Dermis blood vessel endothelial cell (primary cell): ENCODE results near the gene PTK6. TPM values are rescaled to one million over a fixed set of nuclear protein-coding genes. Genes with fewer than 3 reads are reported as not detected.

Experiments used
- DNase-seq: peaks from one replicate; pipeline ENCODE4 v3.0.0; 2010
- total RNA-seq: library from RNA; depleted of rRNA; stranded (reverse); fragments of >200 nt; gene quantifications from 2 replicates; pipeline ENCODE4 v1.2.3, GENCODE V29; 2014

PTK6 gene
- total RNA-seq, 1 donor from 2014 or later: under 0.01 TPM

GRCh38 chr20:63556873-63557478 is 19.8 kb upstream of the PTK6 start:
- no peak for DNase-seq

GRCh38 chr20:63555661-63556381 is 18.6 kb upstream of the PTK6 start:
- no peak for DNase-seq

- DNase-seq: no peak
Observed at GRCh38 chr20:63554361-63555278, 17.4 kb upstream of the PTK6 start.

DNA sequence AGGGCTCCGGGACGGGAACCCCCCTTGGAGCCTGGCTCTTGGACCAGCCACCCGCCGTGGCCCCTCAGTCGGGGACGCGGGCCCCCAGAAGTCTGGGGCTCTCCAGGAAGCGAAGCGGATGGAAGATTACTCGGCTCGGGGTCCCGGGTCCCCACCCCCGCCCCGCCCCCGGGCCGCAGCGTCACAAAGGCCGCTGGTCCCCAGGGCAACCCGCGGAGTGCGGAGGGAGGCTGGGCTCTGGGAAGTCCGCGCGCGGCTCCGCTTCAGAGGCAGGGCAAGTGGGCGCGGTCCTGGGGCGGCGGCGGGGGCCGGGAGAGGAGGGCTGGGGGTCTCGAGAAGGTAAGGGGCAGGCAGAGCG is 16.7 kb upstream of the PTK6 start, which contains the start of gene FNDC11:
Gene FNDC11, plus strand, starts transcription at position 227 of the 358 bp plus-strand sequence. CDS start 1,505 bp downstream, outside the sequence.
- DNase-seq: peak; percentile 55

DNA sequence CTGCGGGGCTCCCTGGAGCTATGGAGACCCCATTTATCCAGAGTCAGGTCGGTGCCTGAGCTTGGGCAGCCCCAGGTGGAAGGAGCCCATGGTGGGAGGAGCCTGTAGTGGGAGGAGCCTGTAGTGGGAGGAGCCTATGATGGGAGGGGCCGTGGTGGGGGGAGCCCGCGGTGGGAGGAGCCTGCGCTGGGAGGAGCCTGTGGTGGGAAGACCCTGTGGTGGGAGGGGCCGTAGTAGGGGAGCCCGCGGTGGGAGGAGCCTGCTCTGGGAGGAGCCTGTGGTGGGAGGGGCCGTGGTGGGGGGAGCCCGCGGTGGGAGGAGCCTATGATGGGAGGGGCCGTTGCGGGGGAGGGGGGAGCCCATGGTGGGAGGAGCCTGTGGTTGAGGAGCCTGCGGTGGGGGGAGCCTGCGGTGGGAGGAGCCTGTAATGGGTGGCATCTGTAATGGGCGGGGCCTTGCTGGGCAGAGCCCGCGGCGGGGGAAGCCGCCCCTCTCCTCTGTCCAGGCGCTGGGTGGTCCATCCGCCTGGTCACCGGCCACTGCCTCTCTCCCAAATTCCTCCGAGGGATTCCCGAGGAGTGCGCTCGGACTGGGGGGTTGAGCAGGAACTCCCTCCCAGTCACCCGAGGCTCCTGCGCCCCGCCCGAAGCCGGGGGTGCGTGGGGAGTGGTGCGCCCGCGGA is 16.2 kb upstream of the PTK6 start:
- peak; percentile 95 for DNase-seq

DNA sequence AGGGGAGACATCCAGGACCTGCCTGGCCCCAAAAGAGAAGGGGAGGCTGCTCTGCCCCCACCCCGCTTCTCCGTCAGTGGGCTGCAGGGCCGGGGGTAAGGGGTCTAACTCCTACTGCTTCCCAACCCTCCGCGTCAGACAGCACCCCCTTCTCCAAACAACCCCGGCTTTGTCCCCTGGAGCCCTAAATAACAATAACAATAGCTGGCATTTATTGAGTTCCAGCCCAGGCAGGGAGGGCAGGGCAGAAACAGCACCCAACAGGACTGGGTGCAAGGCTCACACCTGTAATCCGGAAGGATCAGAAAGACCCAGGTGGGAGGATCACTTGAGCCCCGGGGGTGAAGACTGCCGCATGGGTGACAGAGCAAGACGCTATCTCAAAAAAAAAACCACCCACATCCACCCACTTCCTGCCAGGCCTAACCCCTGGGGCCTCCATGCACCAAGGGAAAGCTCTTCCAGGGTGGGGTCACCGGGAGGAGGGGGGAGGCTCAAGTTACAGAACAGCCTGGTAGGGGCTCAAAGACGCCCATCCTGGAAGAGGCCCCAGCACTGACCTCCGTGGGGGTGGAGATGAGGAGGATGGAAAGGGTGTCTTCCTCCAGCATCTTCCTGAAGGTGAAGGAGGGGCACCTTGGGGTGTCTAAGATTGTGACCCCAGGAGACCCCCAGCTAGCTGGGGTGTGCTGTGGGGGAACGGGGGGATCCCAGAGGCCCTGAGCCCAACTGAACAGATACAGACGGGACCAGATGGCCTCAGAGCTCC is 15.5 kb upstream of the PTK6 start:
- DNase-seq: no peak

- no peak for DNase-seq
Observed at GRCh38 chr20:63551068-63551467, 13.9 kb upstream of the PTK6 start.

GRCh38 chr20:63549679-63550282 is 12.6 kb upstream of the PTK6 start:
- no peak for DNase-seq

GRCh38 chr20:63549019-63549418 is 11.8 kb upstream of the PTK6 start:
- no peak for DNase-seq

- no peak for DNase-seq
Observed at GRCh38 chr20:63548542-63548941, 11.4 kb upstream of the PTK6 start.

GRCh38 chr20:63547725-63548480 is 10.7 kb upstream of the PTK6 start, which contains the start of gene SRMS:
Gene SRMS (minus strand): TSS chr20:63547749. CDS start chr20:63547463, 286 bp downstream.
- no peak for DNase-seq

- no peak for DNase-seq
Observed at GRCh38 chr20:63546956-63547724, 10.0 kb upstream of the PTK6 start.

DNA sequence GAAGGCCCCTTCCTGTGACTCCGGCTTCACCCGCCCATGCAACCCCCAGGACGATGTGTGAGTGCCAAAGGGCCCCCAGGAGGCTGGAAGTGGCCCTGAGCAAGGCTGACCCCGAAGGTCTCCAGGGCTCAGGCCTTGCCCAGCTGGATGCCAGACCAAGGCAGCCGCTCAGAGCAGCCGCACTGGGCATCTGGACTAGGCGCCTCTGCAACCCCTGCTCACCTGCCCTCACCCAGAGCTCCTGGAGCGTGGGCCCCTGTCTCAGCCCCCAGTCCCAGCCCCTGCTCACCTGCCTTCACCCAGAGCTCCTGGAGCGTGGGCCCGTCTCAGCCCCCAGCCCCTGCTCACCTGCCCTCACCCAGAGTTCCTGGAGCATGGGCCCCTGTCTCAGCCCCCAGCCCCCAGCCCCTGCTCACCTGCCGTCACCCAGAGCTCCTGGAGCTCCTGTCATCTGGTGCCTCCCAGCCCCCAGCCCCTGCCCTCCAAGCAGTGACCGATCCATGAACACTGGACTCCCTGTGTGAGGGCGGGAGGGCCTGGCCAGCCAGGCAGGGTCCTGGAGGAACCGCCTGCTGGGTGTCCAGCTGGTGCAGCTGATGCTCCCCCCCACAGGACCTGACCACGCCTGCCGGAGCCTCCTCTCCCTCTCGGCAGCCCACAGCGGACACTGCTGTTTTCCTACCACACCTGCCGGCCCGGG is 9.2 kb upstream of the PTK6 start:
- no peak for DNase-seq

DNA sequence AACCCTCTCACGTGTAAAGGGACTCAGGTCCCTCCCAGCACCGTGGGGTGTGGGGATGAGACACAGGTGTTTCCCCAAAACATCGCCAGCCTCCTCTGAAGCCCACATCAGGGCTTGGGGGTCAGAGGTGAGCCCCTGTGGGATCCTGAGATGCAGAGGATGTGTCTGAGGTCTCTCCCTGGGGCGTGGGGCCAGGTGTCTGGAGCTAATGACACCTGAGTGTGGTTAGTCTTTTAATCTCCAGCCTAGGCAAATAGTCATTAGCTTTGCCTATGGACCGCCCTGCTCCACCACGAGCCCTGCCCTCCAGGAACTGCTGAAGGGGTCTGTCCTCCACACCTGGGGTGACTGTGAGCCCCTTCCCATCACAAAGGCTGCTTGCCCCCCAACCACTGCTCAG is 8.6 kb upstream of the PTK6 start:
- DNase-seq: no peak

DNA sequence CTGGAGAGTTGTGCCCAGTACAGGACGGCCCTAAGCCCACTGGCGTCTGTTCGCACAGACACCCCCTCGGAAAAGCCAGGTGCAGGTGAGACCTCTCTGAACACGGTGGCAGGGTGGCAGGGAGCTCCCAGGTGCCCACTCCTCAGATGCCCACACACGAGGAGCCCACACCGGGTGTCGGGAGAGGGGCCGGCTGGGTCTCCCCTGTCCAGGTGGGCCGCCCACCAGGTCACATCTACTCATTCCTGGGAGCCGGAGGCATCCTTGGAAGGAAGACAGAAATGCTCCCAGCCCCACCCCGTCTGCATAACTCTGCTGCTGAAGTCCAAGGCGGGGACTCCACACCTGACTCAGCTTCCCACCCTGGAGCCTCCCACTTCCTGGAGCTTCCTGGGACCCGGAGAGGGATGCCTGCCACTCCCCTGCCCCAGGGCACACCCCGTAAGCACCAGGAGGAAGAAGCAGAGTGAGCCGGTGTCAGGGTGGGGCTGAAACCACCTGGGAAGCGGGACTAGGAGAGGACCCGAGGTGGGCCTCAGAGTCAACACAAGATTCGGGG is 7.9 kb upstream of the PTK6 start:
- DNase-seq: no peak

- DNase-seq: no peak
Observed at GRCh38 chr20:63544241-63544957, 7.2 kb upstream of the PTK6 start.

GRCh38 chr20:63543733-63544132 is 6.6 kb upstream of the PTK6 start:
- DNase-seq: no peak

- DNase-seq: no peak
Observed at GRCh38 chr20:63543131-63543530, 6.0 kb upstream of the PTK6 start.
